Measurements from ENCODE around the gene RCAN3.
A peak's percentile ranks its signal among the peaks of the same experiment; 100 is the strongest.
"Not testable (repeated sequence)": the region's sequence is repeated elsewhere in the genome, so short reads cannot be mapped to it uniquely, and the experiment has no call there.

RCAN3 gene

DNA sequence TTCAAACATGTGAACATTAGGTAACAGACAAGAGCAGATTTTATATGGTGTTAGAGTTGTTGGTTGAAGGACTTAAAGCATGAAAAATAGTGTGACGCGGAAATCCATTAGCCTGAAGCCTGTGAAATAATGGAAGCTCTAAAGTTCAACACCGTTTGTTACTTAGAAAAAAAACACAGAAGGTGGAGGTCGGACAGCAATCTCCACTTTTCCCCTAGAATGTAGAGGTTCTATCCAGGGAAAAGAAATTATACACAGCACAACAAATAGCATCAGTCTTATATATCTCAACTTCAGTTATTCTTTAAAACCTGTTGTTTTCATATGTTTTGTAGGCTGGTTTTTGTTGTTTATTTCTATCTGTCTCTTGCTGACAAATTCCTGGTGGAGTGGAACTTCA is 1.9 kb downstream of the RCAN3 start:
- in situ Hi-C loops (cut with MboI; ENCODE audit: low pct_unique_long_range_greater_than_20kb, low sequenced_read_pairs): no loop called here
- no peak for DNase-seq

DNA sequence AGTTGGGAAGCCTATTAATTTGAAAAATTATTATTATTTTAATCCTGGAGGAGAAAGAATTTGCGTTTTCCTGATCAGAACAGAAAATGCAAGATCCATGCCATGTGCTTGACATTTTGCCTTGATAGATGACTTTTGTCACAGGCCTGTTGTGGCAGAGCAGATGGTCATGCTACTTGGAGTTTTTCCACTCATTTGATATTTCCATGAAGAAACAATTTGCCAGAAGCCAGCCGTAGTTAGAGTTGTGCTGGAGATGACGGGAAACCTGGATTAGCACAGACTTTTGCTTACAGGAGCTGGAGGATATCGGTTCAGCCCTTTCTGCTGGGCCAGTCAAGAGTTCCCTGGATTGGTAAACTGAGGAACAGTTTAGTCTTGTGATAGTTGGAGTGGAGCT is 3.2 kb downstream of the RCAN3 start:
- no peak for DNase-seq
- in situ Hi-C loops (cut with MboI; ENCODE audit: low pct_unique_long_range_greater_than_20kb, low sequenced_read_pairs): no loop called here

GRCh38 chr1:24506691-24507381 is 4.2 kb downstream of the RCAN3 start:
- DNase-seq: no peak
- in situ Hi-C loops (cut with MboI; ENCODE audit: low pct_unique_long_range_greater_than_20kb, low sequenced_read_pairs): no loop called here

GRCh38 chr1:24507405-24507804 is 4.8 kb downstream of the RCAN3 start:
- in situ Hi-C loops (cut with MboI; ENCODE audit: low pct_unique_long_range_greater_than_20kb, low sequenced_read_pairs): no loop called here
- DNase-seq: no peak

DNA sequence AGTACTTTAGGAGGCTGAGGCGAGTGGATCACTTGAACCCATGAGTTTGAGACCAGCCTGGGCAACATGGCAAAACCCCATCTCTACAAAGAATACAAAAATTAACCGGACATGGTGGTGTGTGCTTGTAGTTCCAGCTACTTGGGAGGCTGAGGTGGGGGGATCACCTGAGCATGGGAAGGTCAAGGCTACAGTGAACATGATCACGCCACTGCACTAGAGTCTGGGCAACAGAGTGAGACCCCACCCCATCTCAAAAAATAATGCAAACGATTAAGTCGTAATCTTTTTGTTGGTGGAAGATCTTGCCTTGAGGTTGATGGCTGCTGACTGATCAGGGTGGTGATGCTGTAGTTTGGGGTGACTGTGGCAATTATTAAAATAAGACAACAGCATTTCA is 6.3 kb downstream of the RCAN3 start:
- no peak for DNase-seq
- in situ Hi-C loops (cut with MboI; ENCODE audit: low pct_unique_long_range_greater_than_20kb, low sequenced_read_pairs): no loop called here

DNA sequence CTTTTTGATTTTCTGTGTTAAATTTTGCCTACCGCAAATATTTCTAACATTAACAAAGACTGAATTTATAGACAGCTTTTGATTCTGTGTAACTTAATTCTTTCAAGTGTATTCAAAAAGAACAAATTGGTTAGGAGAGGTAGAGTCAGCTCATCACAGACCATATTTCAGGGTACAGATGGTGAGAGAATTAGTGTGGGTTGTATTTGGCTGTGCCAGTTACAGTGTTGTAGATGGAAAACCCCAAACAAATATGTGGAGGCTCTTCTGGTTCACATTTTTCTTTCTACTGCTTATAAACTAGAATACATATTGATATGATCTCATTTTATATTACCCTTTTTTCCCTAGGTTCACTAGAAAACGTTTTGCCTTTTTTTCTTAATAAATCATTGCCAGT is 11.1 kb downstream of the RCAN3 start:
- in situ Hi-C loops (cut with MboI; ENCODE audit: low pct_unique_long_range_greater_than_20kb, low sequenced_read_pairs): no loop called here
- no peak for DNase-seq

- DNase-seq: no peak
- in situ Hi-C loops (cut with MboI; ENCODE audit: low pct_unique_long_range_greater_than_20kb, low sequenced_read_pairs): no loop called here
These were observed 12.3 kb downstream of the RCAN3 start for GRCh38 chr1:24514946-24515345.

- DNase-seq; in situ Hi-C loops (cut with MboI; ENCODE audit: low pct_unique_long_range_greater_than_20kb, low sequenced_read_pairs): not testable (repeated sequence)
These were observed 13.1 kb downstream of the RCAN3 start for GRCh38 chr1:24515671-24516209.

GRCh38 chr1:24516506-24516905 is 13.9 kb downstream of the RCAN3 start:
- no peak for DNase-seq
- in situ Hi-C loops (cut with MboI; ENCODE audit: low pct_unique_long_range_greater_than_20kb, low sequenced_read_pairs): no loop called here

- no peak for DNase-seq
- in situ Hi-C loops (cut with MboI; ENCODE audit: low pct_unique_long_range_greater_than_20kb, low sequenced_read_pairs): no loop called here
These were observed 15.3 kb downstream of the RCAN3 start for GRCh38 chr1:24517898-24518297.

GRCh38 chr1:24520282-24520681 is 17.6 kb downstream of the RCAN3 start:
- in situ Hi-C loops (cut with MboI; ENCODE audit: low pct_unique_long_range_greater_than_20kb, low sequenced_read_pairs): not testable (repeated sequence)

DNA sequence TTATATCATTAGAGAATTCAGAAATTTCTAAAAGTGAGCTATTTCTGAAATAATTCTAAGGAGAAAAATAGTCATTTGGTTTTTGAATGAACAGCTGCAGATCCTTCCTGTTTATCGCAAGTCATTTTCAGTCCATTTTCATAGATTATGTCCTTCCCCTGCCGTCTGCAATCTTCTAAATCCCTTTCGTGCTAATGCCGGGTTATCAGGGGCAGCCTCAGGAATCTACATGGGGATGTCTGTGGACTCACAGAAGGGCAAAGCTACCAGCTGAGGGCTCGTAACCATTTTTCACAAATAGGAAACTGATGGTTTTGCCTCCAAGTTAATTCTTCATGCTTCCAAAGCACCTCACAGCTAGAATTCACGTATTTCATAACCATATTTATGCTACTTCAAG is 23.0 kb downstream of the RCAN3 start:
- no peak for DNase-seq
- in situ Hi-C loops (cut with MboI; ENCODE audit: low pct_unique_long_range_greater_than_20kb, low sequenced_read_pairs): no loop called here

More at GRCh38 chr1:24520282-24520681, 17.6 kb downstream of the RCAN3 start:
- DNase-seq: not testable (repeated sequence)

- in situ Hi-C loops (cut with MboI; ENCODE audit: low pct_unique_long_range_greater_than_20kb, low sequenced_read_pairs): no loop called here
- no peak for DNase-seq
These were observed 23.4 kb downstream of the RCAN3 start for GRCh38 chr1:24526045-24526444.

DNA sequence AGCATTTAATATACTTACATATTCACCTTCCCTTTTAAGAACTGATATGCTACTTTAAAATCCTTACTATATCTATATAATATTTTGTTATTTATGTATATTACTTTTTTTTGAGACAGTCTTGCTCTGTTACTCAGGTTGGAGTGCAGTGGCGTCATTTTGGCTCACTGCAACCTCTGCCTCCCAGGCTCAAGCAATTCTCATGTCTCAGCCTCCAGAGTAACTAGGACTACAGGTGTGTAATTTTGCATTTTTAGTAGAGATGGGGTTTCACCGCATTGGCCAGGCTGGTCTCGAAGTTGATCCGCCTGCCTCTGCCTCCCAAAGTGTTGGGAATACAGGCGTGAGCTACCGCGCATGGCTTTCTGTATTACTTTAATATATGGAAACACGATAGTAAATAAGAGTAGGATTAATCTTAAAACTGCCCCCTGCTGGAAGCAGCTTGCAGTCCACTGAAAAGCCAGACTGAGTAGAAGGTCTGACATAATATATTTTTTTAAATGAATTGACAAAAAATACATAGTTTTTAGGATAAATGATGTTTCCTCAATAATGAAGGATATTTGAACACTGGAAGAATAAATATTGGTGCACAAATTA is 24.4 kb downstream of the RCAN3 start:
- DNase-seq: peak; percentile 30
- in situ Hi-C loops (cut with MboI; ENCODE audit: low pct_unique_long_range_greater_than_20kb, low sequenced_read_pairs): no loop called here

DNA sequence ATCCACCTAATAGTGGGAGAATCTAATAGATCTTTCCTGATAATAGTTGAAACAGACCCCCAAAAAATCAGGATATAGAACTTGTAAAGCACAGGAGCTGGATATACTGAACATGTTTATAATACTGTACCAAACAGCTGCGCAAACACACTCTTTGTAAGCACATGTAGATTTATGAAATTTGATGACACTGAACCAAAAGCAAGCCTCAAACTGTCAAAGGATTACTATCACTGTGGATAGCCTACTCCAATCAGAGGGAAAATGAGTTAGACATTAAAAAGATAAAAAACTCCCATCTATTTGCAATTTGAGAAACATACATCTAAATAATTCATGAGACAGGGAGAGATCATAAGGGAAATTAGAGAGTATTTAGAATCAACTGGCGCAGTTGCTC is 26.1 kb downstream of the RCAN3 start:
- DNase-seq: no peak
- in situ Hi-C loops (cut with MboI; ENCODE audit: low pct_unique_long_range_greater_than_20kb, low sequenced_read_pairs): no loop called here

GRCh38 chr1:24529292-24529691 is 26.7 kb downstream of the RCAN3 start:
- in situ Hi-C loops (cut with MboI; ENCODE audit: low pct_unique_long_range_greater_than_20kb, low sequenced_read_pairs); DNase-seq: not testable (repeated sequence)

DNA sequence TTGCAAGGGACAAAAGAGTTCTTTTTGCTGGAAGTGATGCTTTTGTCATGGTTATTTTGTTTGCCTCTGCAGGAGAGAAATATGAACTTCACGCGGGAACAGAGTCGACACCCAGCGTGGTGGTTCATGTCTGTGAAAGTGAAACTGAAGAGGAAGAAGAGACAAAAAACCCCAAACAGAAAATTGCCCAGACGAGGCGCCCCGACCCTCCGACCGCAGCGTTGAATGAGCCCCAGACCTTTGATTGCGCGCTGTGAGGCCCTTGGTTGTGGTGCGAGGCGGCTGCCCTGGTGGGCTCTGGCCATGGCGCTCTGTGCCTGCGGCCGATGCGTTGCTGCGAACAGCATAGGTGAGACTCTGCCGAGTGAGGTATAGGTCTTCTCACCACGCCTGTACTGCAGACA is 32.4 kb downstream of the RCAN3 start:
- DNase-seq: peak; percentile 31
- in situ Hi-C loops (cut with MboI; ENCODE audit: low pct_unique_long_range_greater_than_20kb, low sequenced_read_pairs): no loop called here

GRCh38 chr1:24535778-24536177 is 33.1 kb downstream of the RCAN3 start:
- in situ Hi-C loops (cut with MboI; ENCODE audit: low pct_unique_long_range_greater_than_20kb, low sequenced_read_pairs): no loop called here
- DNase-seq: no peak

DNA sequence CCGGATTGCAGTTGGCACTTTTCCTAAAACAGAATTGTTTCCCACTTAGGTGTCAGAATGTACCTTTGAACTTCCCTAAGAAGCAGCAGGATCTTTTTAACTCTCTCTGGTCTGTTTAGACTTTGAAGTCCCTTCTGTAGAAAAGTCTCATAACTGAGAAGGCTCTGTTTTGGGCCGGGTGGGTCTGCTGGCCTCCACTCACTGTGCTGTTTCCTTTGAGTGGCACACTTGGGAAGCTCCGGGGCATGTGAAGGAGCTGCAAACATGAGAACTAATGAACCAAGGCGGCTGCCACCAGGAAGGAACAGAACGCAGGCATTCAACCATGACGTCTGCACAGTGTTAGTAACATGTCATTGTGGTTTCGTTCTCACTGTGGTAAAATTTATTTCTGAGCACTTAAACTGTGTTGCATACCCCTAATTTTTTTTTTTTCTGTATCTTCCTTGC is 33.8 kb downstream of the RCAN3 start:
- in situ Hi-C loops (cut with MboI; ENCODE audit: low pct_unique_long_range_greater_than_20kb, low sequenced_read_pairs): no loop called here
- DNase-seq: peak; percentile 82

GRCh38 chr1:24540051-24540905 is 37.6 kb downstream of the RCAN3 start:
- DNase-seq: no peak
- in situ Hi-C loops (cut with MboI; ENCODE audit: low pct_unique_long_range_greater_than_20kb, low sequenced_read_pairs): no loop called here

Data from KBM-7 (cell line).